HFFc6 (cell line): ENCODE results near the gene GPR22. TPM values are rescaled to one million over a fixed set of nuclear protein-coding genes. Genes with fewer than 3 reads are reported as not detected.

Experiments used
- DNase-seq: peaks from one replicate; pipeline ENCODE4 v3.0.0-alpha.2; 2018
- H3K27ac Mint-ChIP-seq: 2 replicates; pipeline ENCODE4 v1.8.0; 2020; ENCODE audit warnings: mild to moderate bottlenecking, mixed read lengths
- H3K27me3 Mint-ChIP-seq: 2 replicates; pipeline ENCODE4 v1.8.0; 2021; ENCODE audit warnings: mild to moderate bottlenecking, moderate library complexity, mixed read lengths; ENCODE audit not compliant: insufficient read depth
- H3K36me3 Mint-ChIP-seq: 2 replicates; pipeline ENCODE4 v1.8.0; 2021; ENCODE audit warnings: low read depth, mixed read lengths
- H3K4me1 Mint-ChIP-seq: 2 replicates; pipeline ENCODE4 v1.8.0; 2020; ENCODE audit warnings: low read depth, mixed read lengths
- H3K4me3 Mint-ChIP-seq: 2 replicates; pipeline ENCODE4 v1.8.0; 2020; ENCODE audit warnings: mild to moderate bottlenecking, moderate library complexity, mixed read lengths
- H3K9me3 Mint-ChIP-seq: 2 replicates; pipeline ENCODE4 v1.8.0; 2020; ENCODE audit warnings: mild to moderate bottlenecking, mixed read lengths
- long read RNA-seq: library from polyadenylated mRNA; unstranded; transcript quantifications from one replicate; pipeline ENCODE4 v2.0.0, GENCODE V29; 2019
- total RNA-seq, 6 experiments: library from RNA; stranded (reverse); fragmentation: NEBNext Ultra II Directional; extraction: Animal tissue kit (Norgen Biotek cat#: 25700); gene quantifications; 2 replicates in 1 of 6; 3 replicates in 5 of 6; pipeline ENCODE4 v1.2.3, GENCODE V29; 2021
- TF ChIP-seq, protein P1 (sequence below): fragments of 200-600 bp; sonication (generic); IDR thresholded peaks from 2 replicates; pipeline ENCODE4 v1.5.0; 2021; ENCODE audit warnings: antibody characterized with exemption, mild to moderate bottlenecking

Gene GPR22, protein sequence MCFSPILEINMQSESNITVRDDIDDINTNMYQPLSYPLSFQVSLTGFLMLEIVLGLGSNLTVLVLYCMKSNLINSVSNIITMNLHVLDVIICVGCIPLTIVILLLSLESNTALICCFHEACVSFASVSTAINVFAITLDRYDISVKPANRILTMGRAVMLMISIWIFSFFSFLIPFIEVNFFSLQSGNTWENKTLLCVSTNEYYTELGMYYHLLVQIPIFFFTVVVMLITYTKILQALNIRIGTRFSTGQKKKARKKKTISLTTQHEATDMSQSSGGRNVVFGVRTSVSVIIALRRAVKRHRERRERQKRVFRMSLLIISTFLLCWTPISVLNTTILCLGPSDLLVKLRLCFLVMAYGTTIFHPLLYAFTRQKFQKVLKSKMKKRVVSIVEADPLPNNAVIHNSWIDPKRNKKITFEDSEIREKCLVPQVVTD
- not detected for total RNA-seq
- long read RNA-seq = 0 reads

DNA sequence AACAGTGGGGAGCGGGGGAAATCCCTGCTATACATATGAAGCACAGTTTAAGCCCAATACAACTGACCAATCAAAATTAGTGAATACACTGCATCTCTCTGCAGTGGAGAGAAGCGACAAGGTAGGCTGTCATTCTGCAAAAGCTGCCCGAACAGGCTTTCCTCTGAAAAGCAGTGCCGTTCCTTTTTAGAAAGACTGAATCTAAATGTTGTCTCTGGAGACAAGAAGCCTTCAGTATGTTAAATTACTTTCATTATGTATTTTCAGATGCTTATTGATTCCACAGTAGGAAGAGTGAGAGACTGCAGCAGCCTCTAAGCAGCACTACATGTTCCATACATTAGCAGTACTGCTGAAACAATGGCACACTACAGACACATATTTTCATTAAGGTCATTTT lies at the start of gene GPR22:
Gene GPR22, plus strand, starts transcription at position 129 of the 400 bp plus-strand sequence. CDS start 4,004 bp downstream, outside the sequence.
- Mint-ChIP-seq H3K27me3 (no peaks in the 10 kb centered on the region), H3K9me3 (no peaks in the 10 kb centered on the region), H3K4me3 (no peak within 1 kb of the TSS), H3K27ac (no peak within 1 kb of the TSS), H3K4me1 (peaks cover 15% of the 10 kb centered on the region), H3K36me3 (no peaks in the 10 kb centered on the region)
- TF ChIP-seq, protein P1, sequence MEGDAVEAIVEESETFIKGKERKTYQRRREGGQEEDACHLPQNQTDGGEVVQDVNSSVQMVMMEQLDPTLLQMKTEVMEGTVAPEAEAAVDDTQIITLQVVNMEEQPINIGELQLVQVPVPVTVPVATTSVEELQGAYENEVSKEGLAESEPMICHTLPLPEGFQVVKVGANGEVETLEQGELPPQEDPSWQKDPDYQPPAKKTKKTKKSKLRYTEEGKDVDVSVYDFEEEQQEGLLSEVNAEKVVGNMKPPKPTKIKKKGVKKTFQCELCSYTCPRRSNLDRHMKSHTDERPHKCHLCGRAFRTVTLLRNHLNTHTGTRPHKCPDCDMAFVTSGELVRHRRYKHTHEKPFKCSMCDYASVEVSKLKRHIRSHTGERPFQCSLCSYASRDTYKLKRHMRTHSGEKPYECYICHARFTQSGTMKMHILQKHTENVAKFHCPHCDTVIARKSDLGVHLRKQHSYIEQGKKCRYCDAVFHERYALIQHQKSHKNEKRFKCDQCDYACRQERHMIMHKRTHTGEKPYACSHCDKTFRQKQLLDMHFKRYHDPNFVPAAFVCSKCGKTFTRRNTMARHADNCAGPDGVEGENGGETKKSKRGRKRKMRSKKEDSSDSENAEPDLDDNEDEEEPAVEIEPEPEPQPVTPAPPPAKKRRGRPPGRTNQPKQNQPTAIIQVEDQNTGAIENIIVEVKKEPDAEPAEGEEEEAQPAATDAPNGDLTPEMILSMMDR = no peak
- no peak for DNase-seq

DNA sequence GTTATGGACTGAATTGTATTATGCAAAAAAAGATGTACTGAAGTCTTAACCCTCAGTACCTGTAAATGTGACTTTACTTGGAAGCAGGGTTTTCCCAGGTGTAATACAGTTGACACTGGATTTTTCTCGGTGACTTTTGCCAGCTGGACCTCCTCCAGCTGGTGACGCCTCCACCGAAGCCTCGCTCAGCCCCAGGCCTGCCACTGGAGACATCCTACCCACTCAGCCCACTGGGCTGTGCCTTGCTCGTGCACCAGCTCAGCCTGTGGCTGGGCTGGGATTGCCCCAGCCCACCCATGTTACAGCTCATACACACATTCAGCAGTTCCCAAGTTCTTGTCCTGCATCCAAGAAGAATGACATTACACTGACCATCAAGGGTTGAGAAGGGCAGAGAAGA lies 42.4 kb upstream of the GPR22 start:
- H3K27me3 Mint-ChIP-seq = no peaks in the 10 kb centered on the region
- H3K9me3 Mint-ChIP-seq = no peaks in the 10 kb centered on the region
- H3K36me3 Mint-ChIP-seq = peaks cover 10% of the 10 kb centered on the region
- H3K27ac Mint-ChIP-seq = no peak overlapping the region
- H3K4me1 Mint-ChIP-seq = no peaks in the 10 kb centered on the region
- no peak overlapping the region for H3K4me3 Mint-ChIP-seq
- DNase-seq = no peak
- TF ChIP-seq, protein P1 = no peak

DNA sequence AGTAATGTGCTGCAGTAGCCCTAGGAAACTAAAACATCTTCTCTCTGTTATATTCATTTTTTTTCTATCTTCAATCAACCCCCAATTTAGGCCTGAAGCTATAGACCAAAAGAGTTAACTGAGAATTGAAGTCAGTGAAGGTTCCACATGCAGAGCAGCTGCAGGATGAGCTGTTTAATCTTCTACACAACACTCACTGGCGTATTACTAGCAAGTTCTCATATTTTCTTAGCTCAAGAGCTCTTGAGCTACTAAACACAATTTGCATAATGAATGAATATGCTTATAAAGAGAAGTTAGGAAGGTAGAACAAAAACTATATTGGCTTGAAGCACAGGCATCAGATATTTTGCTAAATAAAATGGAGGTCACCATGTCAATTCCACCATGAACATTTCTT lies 41.2 kb upstream of the GPR22 start:
- DNase-seq = no peak
- no peaks in the 10 kb centered on the region for H3K27me3 Mint-ChIP-seq
- TF ChIP-seq, protein P1 = no peak
- no peaks in the 10 kb centered on the region for H3K4me1 Mint-ChIP-seq
- no peak overlapping the region for H3K27ac Mint-ChIP-seq
- no peak overlapping the region for H3K4me3 Mint-ChIP-seq
- peaks cover 10% of the 10 kb centered on the region for H3K36me3 Mint-ChIP-seq
- no peaks in the 10 kb centered on the region; the same call in 1 of the 2 replicates for H3K9me3 Mint-ChIP-seq

DNA sequence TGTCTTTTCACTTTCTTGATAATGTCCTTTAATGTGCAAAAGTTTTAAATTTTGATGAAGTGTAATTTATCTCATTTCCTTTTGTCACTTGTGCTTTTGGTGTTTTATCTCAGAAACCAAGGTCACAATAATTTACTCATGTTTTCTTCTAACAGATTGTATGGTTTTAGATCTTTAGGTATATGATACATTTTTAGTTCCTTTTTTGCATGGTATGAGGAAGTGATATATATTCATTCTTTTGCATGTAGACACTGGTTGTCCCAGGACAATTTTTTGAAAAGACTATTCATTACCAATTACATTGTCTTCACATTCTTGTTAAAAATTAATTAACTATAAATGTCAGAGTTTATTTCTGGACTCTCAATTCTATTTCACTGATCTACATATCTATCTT lies 39.8 kb upstream of the GPR22 start:
- H3K36me3 Mint-ChIP-seq = peaks cover 10% of the 10 kb centered on the region
- no peaks in the 10 kb centered on the region; the same call in 1 of the 2 replicates for H3K9me3 Mint-ChIP-seq
- DNase-seq = no peak
- H3K4me1 Mint-ChIP-seq = no peaks in the 10 kb centered on the region
- H3K27ac Mint-ChIP-seq = no peak overlapping the region
- H3K4me3 Mint-ChIP-seq = no peak overlapping the region
- TF ChIP-seq, protein P1 = no peak
- H3K27me3 Mint-ChIP-seq = no peaks in the 10 kb centered on the region

DNA sequence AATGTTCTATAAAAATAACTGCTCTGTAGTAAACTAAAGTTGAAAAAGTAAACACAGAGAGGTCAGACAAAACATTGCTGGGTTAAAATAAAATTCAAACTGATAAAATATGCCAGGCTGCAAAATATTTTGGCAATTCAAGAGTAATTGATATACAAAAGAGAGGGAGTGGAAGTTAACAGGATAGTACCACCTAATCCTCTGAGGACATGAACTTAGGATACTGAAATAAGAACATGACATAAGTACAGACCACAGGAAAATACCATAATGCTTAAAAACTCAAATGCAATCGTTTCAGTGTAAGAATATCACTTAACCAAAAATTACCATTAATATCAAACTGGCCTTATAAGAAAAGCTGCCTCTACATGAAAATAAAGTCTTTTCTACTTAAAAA lies 37.6 kb upstream of the GPR22 start:
- Mint-ChIP-seq H3K4me1 (no peaks in the 10 kb centered on the region), H3K27ac (no peak overlapping the region), H3K27me3 (no peaks in the 10 kb centered on the region), H3K9me3 (no peaks in the 10 kb centered on the region; the same call in 1 of the 2 replicates), H3K4me3 (no peak overlapping the region), H3K36me3 (peaks cover 6% of the 10 kb centered on the region)
- TF ChIP-seq, protein P1 = no peak
- DNase-seq = no peak
